ENCODE data around the gene TMEM150B. TPM values are rescaled to one million over a fixed set of nuclear protein-coding genes. Genes with fewer than 3 reads are reported as not detected.

Gene TMEM150B
- total and polyA plus RNA-seq, 2 donors (not counting 3 experiments of a cell fraction or from before 2014, with no cell fraction given), result not detected

- H4K20me1 ChIP-seq (replicated peaks; ENCODE audit: control insufficient read depth, extremely low read depth, insufficient read depth, low read length), result no peaks in the 10 kb centered on the region
- intact Hi-C loops (cut with micrococcal nuclease), result no loop called here
- DNase-seq (ENCODE audit: low read depth, low spot score) (no peak), FAIRE-seq (no peak)
- no TSS peak for BruUV-seq (replicated peaks)
- no peaks in the 10 kb centered on the region for H3K4me1 ChIP-seq (ENCODE audit: control insufficient read depth, extremely low read depth, insufficient read depth, low read length)
- ChIA-PET POLR2A (no interaction called here), CTCF (interaction anchor here (0.7 to 2.0 kb wide), 4 partner anchors 14 to 330 kb away, joined by 3 to 14 read pairs (median 4); no protein-coding TSS in a partner anchor)
- H3K9me3 ChIP-seq (replicated peaks; ENCODE audit: control insufficient read depth, insufficient read depth, low read length), result no peaks in the 10 kb centered on the region
- TF ChIP-seq MYC (IDR thresholded peaks at IDR 0.05; ENCODE audit: low read depth, low read length) (no peak), POLR2AphosphoS5 (IDR thresholded peaks at IDR 0.05; ENCODE audit: insufficient read depth, low read depth, low read length) (no peak), GATA2 (IDR thresholded peaks at IDR 0.05; ENCODE audit: insufficient read depth, insufficient read length, low read depth, low read length) (no peak), JUN (IDR thresholded peaks at IDR 0.05; ENCODE audit: borderline replicate concordance, insufficient read depth, insufficient read length, low read depth) (no peak), CTCF (IDR thresholded peaks at IDR 0.05; ENCODE audit: extremely low read depth in 1 of 2, insufficient read depth in 1 of 2, low read depth in 1 of 2, low read length in 2 of 2) (no peak), FOS (IDR thresholded peaks at IDR 0.05; ENCODE audit: borderline replicate concordance, insufficient read depth, low read length) (no peak), MAX (IDR thresholded peaks at IDR 0.05; ENCODE audit: insufficient read depth, insufficient read length) (no peak)
- H3K27me3 ChIP-seq (ENCODE audit: control insufficient read depth in 2 of 2, insufficient read depth in 2 of 2, low read length in 2 of 2), result peaks cover 5 to 6% of the 10 kb centered on the region in 2 experiments
- H3K9me1 ChIP-seq (replicated peaks; ENCODE audit: control insufficient read depth, extremely low read depth, insufficient read depth, low read length), result no peaks in the 10 kb centered on the region
- no peak overlapping the region for H3K9ac ChIP-seq (replicated peaks; ENCODE audit: extremely low read depth, insufficient read depth, low read length)
- H3K27ac ChIP-seq (ENCODE audit: insufficient read depth, low read depth, low read length), result no peak overlapping the region
- no peaks in the 10 kb centered on the region for H3K79me2 ChIP-seq (ENCODE audit: control insufficient read depth, insufficient read depth, low read length)
- H2AFZ ChIP-seq (ENCODE audit: low read depth, low read length), result no peak overlapping the region
- H3K4me3 ChIP-seq (replicated peaks in 1 of 3; ENCODE audit: insufficient read depth in 1 of 3, low read depth in 1 of 3, low read length in 3 of 3), result no peak overlapping the region
- dilution Hi-C loops (cut with MboI; ENCODE audit: extremely low pct_ligation_motif_present, low sequenced_read_pairs), result no loop called here
- H3K4me2 ChIP-seq (ENCODE audit: insufficient read depth, low read length), result no peak overlapping the region
- H3K36me3 ChIP-seq (ENCODE audit: control insufficient read depth in 2 of 2, extremely low read depth in 1 of 2, insufficient read depth in 2 of 2, low read length in 2 of 2), result no peaks in the 10 kb centered on the region
These were observed 37.6 kb downstream of the TMEM150B start for GRCh38 chr19:55287361-55288079.
